Colon (tissue), 2 donors: ENCODE data around the gene GNLY.

ENCODE experiments used
- FAIRE-seq: peaks from 2 replicates; lab custom pipeline; 2012; peaks lifted over from hg19 to GRCh38; lab: Jason Lieb, UNC
- donor health status: control.
- donor health status: control.

Gene GNLY

DNA sequence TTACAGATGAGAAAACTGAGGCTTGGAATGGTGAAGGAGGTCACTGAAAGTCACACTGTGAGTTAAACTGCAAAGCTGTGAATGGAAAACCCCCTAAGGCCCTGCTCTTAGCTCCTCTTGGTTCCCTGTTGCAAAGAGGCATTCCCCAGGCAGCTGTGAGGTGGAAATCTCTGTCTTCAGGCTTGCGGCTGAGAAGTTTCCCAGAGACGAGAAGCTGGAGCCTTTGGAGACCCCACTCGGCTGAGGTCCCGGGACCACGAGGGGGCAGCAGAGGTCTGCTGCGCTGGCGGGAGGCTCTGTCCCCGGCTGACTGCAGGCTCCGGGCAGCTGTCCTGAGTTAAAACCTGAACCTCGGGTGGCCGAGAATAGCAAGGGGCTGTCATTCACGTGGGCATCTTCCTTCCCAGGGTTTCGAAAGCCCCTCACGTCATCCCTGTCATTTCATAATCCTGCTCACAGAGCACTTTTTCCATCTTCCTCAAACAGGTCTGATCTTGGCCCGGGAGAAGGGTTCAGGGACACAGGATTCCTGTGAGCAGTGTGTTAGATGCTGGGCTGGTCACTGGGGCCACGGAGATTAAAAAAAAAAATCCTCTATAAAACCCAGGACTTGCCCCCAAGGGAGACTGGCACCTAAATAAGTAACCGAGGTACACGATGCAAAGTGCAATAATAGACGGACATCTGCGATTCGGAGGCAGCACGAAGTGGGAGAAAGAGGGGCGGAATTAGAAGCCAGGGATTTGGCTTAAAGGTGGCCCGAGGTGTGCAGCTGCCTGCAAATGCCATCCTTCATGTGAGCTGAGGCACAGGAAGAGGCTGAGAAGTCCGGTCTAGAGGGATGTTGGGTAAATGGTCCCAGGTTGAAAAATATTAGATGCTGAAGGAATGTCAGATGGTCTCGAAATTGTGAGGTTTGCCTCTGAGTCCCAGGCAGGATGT lies 35.0 kb downstream of the GNLY start:
- no peak for FAIRE-seq

DNA sequence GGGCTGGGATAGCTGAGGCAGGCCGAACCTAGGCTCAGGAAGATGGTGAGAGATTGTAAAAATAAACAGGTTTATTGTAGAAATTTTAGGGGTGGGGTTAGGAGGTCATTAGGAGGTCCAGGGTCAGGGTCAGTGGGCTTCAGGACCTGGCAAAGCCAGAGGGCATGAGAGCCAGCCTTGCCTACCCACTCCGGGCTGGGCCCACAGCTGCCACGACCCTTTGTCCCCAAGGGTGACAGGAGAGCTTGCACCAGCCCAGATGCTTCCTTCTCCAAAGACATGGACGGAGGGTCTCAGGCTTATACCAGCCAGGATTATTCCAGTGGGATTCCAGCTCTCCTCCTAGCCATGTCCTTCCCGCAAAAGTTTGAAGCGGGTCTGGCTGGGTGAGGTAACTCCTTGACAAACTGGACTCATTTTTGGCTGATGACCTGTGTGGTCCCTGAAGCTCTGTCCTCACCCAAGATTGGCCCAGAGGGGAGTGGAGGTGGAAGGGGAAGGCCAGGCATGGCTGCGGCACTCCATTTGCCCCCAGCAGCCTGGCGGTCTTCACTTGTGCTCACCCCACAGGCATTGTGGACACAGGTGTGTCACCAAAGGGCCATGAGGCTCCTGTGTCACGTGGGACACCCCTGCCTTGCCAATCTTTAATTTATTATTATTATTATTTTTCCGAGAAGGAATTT lies 35.8 kb downstream of the GNLY start:
- FAIRE-seq = no peak

DNA sequence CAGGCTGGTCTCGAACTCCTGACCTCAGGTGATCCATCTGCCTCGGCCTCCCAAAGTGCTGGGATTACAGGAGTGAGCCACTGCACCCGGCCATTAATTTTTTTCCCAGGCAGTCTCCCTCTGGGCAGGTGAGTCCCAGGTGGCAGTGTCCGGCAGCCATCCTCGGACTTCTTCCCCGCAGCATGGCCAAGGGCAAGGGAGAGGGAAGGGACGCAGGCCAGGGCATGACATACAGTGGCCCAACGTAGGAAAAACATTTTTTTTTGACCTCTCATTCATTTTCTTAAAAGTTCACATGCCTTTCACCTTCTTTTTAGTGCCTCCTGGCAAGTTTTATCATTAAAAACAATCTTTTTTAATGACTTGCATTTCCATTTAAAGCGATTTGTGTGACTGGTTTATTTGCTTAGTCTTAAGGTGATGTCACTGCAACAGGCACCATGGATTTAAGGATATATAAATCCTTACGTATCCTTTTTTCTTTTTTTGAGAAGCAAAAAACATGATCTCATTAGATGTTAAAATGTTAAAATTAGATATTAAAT lies 36.6 kb downstream of the GNLY start:
- FAIRE-seq = no peak

DNA sequence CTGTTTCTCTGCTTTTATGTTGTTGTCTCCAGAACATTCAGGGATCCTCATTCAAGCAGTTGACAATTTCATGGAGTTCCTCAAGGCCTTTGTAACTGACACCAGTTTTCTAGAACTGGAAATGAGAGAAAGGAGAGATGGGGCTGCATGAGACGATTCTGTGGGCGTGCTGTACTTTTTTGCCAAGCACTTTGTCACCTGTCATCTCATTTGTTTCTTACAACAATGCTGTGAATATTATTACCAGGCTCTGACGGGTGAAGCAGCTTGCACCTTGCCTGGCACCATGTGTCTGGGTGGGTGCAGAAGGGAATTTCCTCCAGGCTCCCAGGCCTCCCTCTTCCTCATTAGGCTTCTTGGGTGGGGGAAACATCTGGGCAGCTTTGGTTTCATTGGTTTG lies 37.4 kb downstream of the GNLY start:
- FAIRE-seq = no peak

DNA sequence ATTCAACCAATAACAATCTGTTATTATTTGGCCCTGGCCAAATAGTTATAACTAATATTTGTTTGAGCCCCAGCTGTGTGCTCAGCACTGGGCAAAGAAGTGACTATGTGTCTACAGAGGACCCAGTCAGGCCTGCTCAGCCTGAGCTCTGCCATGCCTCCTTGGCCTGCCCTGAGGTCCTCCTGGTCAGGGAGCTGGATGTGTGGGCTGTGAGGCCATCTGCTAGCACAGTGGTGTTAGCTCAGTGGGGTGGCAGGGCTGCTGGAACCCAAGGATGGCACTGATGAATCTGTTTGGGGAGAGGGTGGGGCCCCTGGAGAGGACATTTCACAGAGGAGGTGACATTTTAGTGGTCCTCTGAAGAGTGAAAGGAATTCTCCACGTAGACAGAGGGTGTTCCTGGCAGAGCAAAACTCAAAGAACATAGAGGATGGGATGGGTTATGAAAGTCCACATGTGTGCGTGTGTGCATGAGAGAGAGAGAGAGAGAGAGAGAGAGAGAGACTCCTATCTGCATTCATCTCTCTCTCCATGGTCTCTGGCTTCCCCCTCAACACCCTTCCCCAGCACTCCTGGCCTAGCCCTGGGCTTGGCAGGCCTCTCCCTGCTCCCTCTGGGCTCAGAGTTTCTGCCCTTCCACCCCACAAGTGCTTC lies 38.4 kb downstream of the GNLY start:
- no peak for FAIRE-seq

DNA sequence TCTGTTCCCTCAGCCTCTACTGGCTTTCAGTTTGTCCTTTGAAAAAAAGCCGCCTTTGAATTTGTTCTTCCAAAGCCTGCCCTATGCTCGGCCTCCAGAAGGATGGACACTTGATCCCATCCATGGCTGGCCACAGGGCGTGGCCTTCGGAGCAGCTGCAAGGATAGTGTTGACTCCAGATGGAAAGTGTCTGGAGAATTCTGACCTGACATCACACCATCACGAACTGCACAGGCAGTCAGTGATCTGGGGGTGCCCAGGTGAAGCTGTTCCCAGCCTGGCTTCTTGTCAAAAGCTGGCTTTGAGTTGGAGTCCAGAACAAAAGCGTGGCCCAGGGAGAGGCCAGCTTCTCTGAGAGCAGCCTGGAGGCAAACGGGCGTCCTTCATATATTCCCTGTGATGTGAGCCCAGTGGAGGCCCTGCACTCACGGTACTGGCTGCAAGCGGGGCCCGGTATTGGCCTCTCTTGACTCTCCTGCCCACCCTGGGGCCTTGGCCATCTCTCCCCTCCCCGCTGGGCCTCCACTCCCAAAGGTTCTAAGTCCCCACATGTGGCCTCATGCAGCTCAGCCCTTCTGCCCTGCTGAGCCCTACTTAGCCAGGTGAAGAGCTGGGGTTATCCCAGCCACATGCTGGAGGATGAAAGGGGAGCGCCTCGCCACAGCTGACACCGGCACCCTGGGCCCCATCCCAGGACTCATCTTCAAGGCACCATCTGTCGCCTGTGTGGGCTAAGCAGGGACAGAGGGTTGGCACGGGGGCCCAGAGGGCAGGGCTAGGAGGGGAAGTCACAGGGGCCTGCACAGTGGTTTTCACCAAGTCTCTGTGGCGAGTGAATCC lies 39.2 kb downstream of the GNLY start:
- no peak for FAIRE-seq

DNA sequence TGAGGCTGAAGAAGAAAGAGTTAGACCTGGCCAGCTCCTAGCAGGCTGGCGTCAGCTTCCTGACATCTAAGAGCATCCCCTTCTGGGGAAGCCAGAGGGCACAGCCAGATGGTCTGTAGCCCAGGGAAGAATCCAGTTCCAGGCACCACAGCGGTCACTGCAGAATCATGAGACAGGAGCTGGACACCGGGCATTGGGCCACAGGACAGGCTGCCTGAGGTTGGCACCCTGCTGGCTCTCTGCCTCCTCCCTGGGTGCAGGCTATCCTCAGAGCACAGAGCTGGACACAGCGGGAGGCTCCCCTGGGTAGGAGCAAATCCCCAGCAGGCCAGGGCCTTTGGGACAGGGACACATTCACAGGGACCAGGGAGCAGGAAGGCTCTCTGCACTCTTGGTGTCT lies 39.9 kb downstream of the GNLY start:
- no peak for FAIRE-seq

DNA sequence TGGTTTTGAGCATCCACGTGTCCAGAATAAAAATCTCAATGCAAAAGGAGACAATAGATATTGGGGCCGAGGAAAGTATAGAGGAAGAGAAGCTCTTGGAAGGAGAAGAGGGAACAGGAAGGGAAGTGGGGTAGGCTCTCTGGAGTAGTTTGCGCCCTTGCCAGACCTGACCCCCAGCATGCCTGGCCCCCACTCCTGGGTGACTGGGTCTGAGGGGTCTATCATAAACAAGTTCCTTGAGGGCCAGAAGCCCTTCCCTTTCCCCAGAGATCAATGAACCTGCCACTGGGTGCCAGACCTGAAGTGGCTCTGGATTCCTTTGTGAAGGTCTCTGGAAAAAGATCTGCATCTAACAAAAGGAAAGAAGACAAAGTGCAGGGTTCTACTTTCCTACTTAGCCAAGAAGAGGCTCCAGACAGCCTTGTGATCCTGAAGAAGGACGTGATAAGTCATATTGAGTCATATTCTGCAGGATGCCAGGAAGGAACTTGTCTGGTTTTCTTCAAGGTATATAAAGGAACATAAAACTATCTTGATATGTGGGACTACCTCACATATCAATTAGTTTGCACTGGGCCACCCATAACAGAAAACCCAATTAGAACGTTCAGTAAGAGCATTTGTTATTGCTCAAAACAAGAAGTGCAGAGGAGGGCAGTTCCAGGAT lies 40.9 kb downstream of the GNLY start:
- no peak for FAIRE-seq

DNA sequence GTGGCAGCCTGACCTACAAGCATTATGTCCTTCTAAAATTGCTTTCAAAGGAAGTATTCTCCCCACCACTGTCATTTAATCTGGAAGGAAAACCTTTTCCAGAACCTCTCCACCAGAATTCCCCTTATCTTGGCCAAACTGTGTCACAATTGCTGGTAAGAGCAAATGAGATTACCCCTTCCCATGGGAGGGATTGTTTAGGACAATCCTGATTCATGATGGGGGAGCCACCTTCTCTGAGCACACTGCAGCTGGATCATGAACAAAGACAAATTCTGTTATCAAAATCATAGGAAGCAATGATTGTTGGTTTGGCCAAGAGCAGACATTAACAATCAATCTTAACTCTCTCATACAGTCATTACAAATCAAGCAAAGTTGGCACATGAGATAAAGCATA lies 41.5 kb downstream of the GNLY start:
- FAIRE-seq = no peak

DNA sequence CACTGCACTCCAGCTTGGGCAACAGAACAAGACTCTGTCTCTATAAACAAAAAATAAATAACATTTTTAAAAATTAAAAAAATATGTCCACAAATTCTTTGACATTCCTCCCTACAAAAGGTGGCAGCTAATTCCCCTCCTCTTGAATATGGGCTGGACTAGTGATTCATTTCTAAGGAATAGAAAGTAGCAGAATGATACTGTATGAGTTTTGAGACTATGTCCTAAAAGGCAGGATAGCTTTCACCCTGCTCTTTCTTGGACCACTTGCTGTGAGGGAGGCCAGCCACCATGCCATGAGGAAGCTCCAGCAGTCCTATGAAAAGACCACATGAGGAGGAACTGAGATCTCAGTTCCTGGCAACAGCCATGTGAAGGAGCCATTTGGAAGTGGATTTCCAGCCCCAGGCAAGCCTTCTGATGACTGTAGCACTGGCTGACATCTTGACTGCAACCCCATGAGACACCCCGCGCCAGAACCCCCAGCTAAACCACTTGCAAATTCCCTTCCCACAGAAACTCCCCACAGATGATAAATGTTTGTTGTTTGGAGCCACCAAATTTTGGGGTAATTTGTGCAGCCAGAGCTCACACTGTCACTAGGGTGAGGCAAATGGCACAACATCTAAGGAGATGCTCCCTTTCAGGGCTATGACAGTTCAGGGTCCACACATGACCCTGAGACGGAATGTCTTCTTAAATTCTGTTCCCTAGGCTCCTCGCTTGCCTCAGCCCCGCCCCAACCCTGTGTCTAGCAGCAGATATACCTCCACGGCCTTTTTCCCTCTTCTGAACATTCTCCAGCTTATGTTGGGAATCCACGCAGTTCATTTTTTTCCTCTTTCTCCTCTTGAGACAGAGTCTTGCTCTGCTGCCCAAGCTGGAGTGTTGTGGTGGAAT lies 42.5 kb downstream of the GNLY start:
- no peak for FAIRE-seq

DNA sequence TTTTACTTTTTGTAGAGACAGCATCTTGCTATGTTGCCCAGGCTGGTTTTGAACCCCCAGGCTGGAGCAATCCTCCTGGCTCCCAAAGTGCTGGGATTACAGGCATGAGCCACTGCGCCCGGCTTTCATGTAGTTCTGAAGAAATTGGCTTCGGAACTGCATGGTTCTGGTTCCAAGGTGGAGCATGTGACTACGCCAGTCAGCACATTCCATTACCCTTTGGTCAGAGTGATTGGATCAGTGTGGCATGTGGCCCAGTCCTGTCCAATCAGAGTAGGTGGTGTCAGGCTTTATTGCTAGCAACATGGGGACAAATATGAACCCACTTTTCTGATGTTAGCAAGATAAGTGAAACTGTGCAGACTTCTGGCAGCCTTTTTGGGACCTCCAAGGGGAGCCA lies 43.3 kb downstream of the GNLY start:
- FAIRE-seq = no peak

DNA sequence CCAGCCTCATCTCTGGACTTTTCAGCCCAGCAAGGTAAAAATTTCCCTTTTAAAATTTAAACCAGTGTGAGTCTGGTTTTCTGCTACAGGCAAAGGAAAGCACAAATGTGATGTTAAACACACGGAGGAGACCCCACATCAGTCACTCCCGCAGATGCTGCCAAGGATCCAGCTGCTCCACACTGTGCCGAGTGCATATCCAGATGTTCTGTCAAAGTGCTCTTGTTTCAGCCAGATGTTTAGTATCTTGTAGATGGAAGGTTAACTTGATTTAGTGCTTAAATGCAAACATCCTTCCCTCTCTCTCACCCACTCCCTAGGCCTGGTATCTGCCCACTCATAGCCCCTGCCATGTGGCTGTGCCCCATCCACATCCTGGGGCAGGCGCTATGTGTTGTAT lies 43.8 kb downstream of the GNLY start:
- no peak for FAIRE-seq

DNA sequence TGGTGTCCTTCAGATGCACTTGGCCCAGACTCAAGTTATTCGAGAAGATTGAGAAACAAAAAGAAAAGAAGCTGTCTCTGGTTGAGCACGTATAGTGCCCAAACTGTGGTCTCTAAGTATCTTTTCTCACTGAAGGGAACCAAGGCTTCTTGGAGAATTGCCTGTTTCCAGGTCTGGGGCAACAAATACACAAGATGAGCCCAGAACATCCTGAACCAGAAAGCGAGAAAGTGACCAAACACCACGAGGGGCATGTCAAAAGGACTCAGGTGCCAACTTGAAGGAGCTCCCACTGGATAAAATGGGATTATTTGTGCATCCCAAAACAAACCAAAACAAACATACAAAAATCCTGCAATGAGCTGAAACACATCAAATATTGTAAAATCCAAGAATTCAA lies 46.0 kb downstream of the GNLY start:
- FAIRE-seq = no peak

DNA sequence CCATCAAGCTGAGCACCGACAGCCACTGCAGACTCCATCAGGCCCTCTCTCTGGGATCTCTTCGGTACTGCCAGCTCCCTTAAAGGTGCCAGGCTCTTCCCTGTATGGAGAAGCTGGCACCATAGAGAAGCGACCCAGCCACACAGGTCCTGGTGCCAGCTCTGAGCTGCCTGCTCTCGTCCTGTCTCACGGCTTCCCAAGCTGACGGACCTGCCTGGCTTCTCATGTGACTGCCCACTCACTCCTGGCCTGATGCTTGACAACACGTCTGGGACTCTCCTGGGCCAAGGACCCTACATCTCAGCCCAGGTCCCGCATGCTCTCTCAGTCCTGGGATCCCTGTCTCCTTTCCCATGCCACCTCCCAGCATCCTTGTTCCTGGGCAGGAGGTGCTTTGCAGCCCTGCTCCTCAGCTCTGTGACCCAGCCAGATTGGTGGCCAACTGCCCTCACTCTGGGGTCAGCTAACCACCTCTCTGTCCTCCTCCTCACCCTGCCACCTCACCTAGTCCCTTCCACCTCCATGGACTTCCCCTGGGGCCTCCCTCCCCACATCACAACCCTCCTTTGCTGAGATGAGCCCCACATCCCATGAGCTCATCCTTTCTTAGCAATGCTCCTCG lies 47.2 kb downstream of the GNLY start:
- no peak for FAIRE-seq

DNA sequence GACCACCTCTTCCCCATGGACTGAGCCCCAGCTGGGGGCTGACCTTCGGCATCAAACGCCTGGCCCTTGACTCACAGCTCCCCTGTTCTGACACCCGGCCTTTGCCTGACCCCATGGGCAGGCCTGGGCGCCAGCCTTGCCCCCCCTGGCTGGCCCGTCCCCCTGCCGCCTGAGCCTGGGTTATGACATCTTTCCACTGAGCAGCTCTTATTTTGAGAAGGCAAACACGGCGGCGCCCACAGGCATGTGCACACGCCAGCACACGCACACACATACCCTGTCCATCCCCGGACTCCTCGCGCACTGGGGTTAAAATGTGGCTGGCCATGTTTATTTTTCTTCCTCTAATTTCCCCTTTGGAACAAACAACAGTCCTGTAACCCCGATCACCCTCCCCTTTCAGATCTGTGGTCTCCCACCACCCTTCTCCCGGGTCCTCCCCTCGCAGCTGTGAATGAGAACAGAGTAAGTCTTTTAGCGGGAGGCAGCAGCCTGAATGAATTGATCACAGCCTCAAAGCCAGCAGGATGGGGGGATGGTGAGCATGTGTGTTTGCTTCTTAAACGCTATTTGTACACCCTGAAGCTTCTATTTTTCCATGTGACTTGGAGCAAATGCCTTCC lies 47.8 kb downstream of the GNLY start:
- no peak for FAIRE-seq

DNA sequence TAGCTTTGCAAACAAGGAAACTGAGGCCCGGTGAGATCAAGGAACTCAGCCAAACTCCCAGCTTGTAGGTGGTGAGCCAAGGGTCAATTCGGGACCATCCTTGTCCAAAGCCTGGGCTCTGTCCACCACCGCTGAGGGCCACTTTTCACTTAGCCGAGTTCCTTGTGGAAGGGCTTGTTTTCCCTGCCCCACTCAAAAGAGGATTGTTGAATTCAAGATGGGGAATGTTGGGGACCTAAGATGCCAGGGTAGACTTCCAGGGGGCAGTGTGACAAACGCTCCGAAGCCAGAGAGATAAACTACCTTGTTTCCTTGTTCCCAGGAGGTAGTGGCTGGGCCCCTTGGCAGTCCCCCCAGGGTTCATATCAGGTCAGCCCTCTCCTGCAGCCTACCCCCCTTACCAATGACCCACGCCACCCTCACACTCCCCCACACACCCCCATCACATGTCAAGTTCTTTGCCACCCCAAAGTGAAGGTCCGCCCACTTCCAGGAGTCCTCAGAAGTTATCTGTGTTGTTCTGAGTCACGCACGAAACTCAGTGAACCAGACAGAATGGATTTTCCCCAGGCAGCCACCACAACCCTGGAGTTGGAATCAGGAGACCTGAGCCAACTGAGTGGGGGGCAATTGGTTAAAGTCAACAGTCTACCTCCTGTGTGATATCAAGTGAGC lies 49.3 kb downstream of the GNLY start:
- no peak for FAIRE-seq

DNA sequence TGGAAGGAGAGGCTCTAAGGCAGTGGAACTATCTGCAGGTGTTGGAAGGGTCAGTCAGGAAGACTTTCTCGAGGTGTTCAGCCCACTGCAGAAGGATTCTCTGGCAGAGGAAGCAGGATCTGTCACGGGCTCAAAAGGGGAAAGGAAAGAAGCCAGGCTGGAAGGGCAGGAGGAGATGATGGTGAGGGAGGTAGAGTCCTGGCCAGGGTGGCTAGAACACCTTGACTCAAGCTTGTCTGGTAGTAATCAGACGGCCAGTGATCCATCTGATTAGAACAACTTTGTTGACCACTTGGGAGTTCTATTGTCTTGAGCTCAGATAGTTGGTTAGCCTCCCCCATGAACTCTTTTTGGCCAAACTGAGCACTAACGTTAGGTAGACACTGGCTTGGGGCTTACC lies 49.9 kb downstream of the GNLY start:
- FAIRE-seq = no peak

DNA sequence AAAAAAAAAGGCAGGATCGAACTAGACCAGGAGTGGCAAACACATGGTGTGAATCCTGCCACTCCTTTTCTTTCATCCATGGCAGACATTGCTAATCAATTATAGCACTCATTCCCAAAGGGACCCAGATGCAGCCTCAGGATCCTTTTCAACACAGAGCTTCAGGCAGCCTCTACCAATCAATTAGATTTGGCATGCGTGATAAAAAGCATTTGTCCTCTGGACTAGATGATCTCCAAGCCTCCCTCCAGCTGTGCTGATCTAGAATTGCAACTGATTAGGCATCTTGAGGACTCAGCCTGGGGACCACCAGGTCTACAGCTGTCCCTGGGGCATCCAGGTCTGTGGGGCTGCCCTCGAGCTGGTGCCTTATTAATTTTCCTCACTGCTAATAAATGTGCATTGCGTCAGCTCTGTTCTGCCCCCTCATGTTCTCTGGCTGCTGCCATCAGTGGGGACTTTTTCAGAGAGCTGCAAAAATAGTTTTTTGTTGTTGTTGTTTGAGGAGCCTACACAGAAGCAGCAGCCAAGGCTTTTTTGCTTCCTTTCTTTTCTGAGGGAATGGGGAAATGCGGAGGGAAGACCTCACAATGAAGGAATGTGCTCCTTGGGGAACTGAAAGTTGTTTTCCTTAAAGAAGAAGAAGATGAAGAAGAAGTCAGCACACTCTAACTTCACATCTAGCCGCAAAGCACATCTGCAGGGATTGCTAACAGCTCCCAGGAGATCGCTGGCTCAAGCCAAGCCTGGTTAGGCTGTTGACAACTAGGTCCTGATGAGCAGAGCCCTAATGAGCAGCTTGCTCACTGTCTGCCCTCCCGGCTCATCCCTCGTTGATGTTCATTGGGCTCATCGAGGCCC lies 50.8 kb downstream of the GNLY start:
- no peak for FAIRE-seq
